Measurements from ENCODE around the gene SP6.

SP6 gene

DNA sequence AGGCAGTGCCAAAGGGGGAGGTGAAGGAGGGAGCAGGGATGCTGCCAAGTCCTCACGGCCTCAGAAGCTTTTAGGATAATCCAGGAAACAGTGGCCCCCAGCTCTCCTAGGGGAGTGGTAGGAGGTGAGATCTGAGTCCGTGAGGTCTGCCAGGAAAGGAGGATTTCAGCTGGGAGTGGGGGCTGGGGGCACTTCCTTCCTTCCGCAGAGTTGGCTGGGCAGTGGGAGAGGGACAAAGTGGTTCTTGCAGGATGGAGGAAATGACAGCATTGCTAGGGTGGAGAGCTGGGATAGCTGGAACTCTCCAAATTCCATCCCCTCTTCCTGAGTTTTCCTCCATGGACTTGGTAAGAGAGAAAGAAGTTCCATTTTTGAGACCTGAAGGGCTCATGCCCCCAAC, 4.8 kb upstream of the SP6 start:
- ATAC-seq, result no peak
- TF ChIP-seq, protein P1, sequence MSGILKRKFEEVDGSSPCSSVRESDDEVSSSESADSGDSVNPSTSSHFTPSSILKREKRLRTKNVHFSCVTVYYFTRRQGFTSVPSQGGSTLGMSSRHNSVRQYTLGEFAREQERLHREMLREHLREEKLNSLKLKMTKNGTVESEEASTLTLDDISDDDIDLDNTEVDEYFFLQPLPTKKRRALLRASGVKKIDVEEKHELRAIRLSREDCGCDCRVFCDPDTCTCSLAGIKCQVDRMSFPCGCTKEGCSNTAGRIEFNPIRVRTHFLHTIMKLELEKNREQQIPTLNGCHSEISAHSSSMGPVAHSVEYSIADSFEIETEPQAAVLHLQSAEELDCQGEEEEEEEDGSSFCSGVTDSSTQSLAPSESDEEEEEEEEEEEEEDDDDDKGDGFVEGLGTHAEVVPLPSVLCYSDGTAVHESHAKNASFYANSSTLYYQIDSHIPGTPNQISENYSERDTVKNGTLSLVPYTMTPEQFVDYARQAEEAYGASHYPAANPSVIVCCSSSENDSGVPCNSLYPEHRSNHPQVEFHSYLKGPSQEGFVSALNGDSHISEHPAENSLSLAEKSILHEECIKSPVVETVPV (CRISPR knock-in tag; IDR thresholded peaks at IDR 0.05), result no peak
- TF ChIP-seq BACH2 (CRISPR knock-in tag; IDR thresholded peaks at IDR 0.05; ENCODE audit: borderline replicate concordance) (no peak), ZC3H10 (CRISPR knock-in tag; IDR thresholded peaks at IDR 0.05) (no peak), ZFP30 (CRISPR knock-in tag; IDR thresholded peaks at IDR 0.05) (no peak), ISL1 (CRISPR knock-in tag; IDR thresholded peaks at IDR 0.05) (no peak), TCF4 (CRISPR knock-in tag; IDR thresholded peaks at IDR 0.05; ENCODE audit: borderline replicate concordance) (no peak), OSR1 (CRISPR knock-in tag; IDR thresholded peaks at IDR 0.05) (no peak), PPARA (CRISPR knock-in tag; IDR thresholded peaks at IDR 0.05; ENCODE audit: borderline replicate concordance) (no peak), ZNF70 (CRISPR knock-in tag; IDR thresholded peaks at IDR 0.05) (no peak), ZFP3 (CRISPR knock-in tag; IDR thresholded peaks at IDR 0.05) (no peak), ZNF8 (CRISPR knock-in tag; IDR thresholded peaks at IDR 0.05) (no peak), ZNF565 (CRISPR knock-in tag; conservative IDR thresholded peaks at IDR 0.05; ENCODE audit: low read depth) (no peak), ARNTL (CRISPR knock-in tag; IDR thresholded peaks at IDR 0.05; ENCODE audit: borderline replicate concordance, low read depth) (no peak), ESRRG (CRISPR knock-in tag; IDR thresholded peaks at IDR 0.05) (no peak)
- TF ChIP-seq, protein P2, sequence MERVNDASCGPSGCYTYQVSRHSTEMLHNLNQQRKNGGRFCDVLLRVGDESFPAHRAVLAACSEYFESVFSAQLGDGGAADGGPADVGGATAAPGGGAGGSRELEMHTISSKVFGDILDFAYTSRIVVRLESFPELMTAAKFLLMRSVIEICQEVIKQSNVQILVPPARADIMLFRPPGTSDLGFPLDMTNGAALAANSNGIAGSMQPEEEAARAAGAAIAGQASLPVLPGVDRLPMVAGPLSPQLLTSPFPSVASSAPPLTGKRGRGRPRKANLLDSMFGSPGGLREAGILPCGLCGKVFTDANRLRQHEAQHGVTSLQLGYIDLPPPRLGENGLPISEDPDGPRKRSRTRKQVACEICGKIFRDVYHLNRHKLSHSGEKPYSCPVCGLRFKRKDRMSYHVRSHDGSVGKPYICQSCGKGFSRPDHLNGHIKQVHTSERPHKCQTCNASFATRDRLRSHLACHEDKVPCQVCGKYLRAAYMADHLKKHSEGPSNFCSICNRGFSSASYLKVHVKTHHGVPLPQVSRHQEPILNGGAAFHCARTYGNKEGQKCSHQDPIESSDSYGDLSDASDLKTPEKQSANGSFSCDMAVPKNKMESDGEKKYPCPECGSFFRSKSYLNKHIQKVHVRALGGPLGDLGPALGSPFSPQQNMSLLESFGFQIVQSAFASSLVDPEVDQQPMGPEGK (CRISPR knock-in tag; IDR thresholded peaks at IDR 0.05; ENCODE audit: borderline replicate concordance), result no peak
- TF ChIP-seq, protein P3, sequence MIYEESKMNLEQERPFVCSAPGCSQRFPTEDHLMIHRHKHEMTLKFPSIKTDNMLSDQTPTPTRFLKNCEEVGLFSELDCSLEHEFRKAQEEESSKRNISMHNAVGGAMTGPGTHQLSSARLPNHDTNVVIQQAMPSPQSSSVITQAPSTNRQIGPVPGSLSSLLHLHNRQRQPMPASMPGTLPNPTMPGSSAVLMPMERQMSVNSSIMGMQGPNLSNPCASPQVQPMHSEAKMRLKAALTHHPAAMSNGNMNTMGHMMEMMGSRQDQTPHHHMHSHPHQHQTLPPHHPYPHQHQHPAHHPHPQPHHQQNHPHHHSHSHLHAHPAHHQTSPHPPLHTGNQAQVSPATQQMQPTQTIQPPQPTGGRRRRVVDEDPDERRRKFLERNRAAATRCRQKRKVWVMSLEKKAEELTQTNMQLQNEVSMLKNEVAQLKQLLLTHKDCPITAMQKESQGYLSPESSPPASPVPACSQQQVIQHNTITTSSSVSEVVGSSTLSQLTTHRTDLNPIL (CRISPR knock-in tag; IDR thresholded peaks at IDR 0.05; ENCODE audit: low read depth), result no peak
- TF ChIP-seq, protein P4, sequence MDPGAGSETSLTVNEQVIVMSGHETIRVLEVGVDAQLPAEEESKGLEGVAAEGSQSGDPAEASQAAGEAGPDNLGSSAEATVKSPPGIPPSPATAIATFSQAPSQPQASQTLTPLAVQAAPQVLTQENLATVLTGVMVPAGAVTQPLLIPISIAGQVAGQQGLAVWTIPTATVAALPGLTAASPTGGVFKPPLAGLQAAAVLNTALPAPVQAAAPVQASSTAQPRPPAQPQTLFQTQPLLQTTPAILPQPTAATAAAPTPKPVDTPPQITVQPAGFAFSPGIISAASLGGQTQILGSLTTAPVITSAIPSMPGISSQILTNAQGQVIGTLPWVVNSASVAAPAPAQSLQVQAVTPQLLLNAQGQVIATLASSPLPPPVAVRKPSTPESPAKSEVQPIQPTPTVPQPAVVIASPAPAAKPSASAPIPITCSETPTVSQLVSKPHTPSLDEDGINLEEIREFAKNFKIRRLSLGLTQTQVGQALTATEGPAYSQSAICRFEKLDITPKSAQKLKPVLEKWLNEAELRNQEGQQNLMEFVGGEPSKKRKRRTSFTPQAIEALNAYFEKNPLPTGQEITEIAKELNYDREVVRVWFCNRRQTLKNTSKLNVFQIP (CRISPR knock-in tag; IDR thresholded peaks at IDR 0.05; ENCODE audit: borderline replicate concordance, low read depth), result no peak
- TF ChIP-seq, protein P5, sequence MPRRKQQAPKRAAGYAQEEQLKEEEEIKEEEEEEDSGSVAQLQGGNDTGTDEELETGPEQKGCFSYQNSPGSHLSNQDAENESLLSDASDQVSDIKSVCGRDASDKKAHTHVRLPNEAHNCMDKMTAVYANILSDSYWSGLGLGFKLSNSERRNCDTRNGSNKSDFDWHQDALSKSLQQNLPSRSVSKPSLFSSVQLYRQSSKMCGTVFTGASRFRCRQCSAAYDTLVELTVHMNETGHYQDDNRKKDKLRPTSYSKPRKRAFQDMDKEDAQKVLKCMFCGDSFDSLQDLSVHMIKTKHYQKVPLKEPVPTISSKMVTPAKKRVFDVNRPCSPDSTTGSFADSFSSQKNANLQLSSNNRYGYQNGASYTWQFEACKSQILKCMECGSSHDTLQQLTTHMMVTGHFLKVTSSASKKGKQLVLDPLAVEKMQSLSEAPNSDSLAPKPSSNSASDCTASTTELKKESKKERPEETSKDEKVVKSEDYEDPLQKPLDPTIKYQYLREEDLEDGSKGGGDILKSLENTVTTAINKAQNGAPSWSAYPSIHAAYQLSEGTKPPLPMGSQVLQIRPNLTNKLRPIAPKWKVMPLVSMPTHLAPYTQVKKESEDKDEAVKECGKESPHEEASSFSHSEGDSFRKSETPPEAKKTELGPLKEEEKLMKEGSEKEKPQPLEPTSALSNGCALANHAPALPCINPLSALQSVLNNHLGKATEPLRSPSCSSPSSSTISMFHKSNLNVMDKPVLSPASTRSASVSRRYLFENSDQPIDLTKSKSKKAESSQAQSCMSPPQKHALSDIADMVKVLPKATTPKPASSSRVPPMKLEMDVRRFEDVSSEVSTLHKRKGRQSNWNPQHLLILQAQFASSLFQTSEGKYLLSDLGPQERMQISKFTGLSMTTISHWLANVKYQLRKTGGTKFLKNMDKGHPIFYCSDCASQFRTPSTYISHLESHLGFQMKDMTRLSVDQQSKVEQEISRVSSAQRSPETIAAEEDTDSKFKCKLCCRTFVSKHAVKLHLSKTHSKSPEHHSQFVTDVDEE (CRISPR knock-in tag; IDR thresholded peaks at IDR 0.05), result no peak

DNA sequence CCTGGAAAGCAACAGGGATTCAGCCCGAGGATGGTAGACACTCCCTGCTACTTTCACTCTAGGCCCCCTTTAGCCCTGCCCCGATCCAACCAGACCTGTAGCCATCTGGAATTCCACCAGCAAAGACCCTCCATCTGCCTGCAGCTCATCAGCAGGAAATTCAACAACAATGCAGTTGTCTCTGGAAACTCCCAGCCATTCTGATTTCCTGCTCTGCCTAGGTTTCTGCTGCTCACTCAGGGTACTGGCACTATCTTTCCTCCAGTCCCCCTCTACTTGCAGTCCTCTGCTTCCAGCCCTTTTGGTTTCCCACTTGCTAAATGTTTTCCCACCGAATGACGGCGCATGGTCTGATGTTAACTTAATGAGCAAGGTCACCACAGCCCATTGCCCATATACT, 2.7 kb upstream of the SP6 start:
- no peak for TF ChIP-seq PPARA (CRISPR knock-in tag; IDR thresholded peaks at IDR 0.05; ENCODE audit: borderline replicate concordance)
- TF ChIP-seq RARB (CRISPR knock-in tag; IDR thresholded peaks at IDR 0.05), result no peak
- TF ChIP-seq, protein P2 (CRISPR knock-in tag; IDR thresholded peaks at IDR 0.05; ENCODE audit: borderline replicate concordance), result no peak
- no peak for TF ChIP-seq ZNF565 (CRISPR knock-in tag; conservative IDR thresholded peaks at IDR 0.05; ENCODE audit: low read depth)
- TF ChIP-seq CSDC2 (CRISPR knock-in tag; IDR thresholded peaks at IDR 0.05), result no peak
- ATAC-seq, result no peak
